HEK293 (cell line): Measurements from ENCODE around the gene MGMT.

Source experiments
- CTCF ChIP-seq: fragments of 450-650 bp; formaldehyde crosslinking; IDR thresholded peaks from 2 replicates; pipeline ENCODE4 v1.5.1; 2016; ENCODE audit warnings: missing biosample characterization, missing genetic modification characterization
- ZBTB7A ChIP-seq: fragments of 450-650 bp; formaldehyde crosslinking; IDR thresholded peaks from 2 replicates; pipeline ENCODE4 v1.5.1; 2016; ENCODE audit warnings: low read depth, missing biosample characterization, missing genetic modification characterization
- ZEB2 ChIP-seq: fragments of 450-650 bp; formaldehyde crosslinking; IDR thresholded peaks from 2 replicates; pipeline ENCODE4 v1.5.1; 2016; ENCODE audit warnings: missing biosample characterization, missing genetic modification characterization
- ZNF138 ChIP-seq: fragments of 450-650 bp; formaldehyde crosslinking; IDR thresholded peaks from 2 replicates; pipeline ENCODE4 v1.5.1; 2016; ENCODE audit warnings: missing biosample characterization, missing genetic modification characterization, borderline replicate concordance
- ZNF24 ChIP-seq: fragments of 450-650 bp; formaldehyde crosslinking; IDR thresholded peaks from 2 replicates; pipeline ENCODE4 v1.5.1; 2016; ENCODE audit warnings: missing biosample characterization, missing genetic modification characterization
- ZNF274 ChIP-seq, 2 experiments: fragments of 200-500 bp in 1 of 2; fragments of 450-650 bp in 1 of 2; sonication (Bioruptor generic) in 1 of 2; formaldehyde crosslinking in 1 of 2; IDR thresholded peaks; 2 replicates each; pipeline versions ENCODE4 v1.5.1 to v1.6.1; 2014 to 2016; ENCODE audit warnings: borderline replicate concordance in 1 of 2, inconsistent platforms in 1 of 2, low read length in 1 of 2, missing biosample characterization in 1 of 2, missing genetic modification characterization in 1 of 2
- ZNF292 ChIP-seq: fragments of 450-650 bp; formaldehyde crosslinking; IDR thresholded peaks from 2 replicates; pipeline ENCODE4 v1.5.1; 2016; ENCODE audit warnings: low read depth, missing biosample characterization, missing genetic modification characterization, borderline replicate concordance
- ZNF560 ChIP-seq: fragments of 450-650 bp; formaldehyde crosslinking; IDR thresholded peaks from 2 replicates; pipeline ENCODE4 v1.5.1; 2017; ENCODE audit warnings: missing biosample characterization, missing genetic modification characterization, borderline replicate concordance
- ZNF623 ChIP-seq: fragments of 450-650 bp; formaldehyde crosslinking; IDR thresholded peaks from 2 replicates; pipeline ENCODE4 v1.5.1; 2016; ENCODE audit warnings: missing biosample characterization, missing genetic modification characterization
- ZNF776 ChIP-seq: fragments of 450-650 bp; formaldehyde crosslinking; IDR thresholded peaks from 2 replicates; pipeline ENCODE4 v1.5.0; 2017; ENCODE audit warnings: missing biosample characterization, missing genetic modification characterization, borderline replicate concordance

- TF ChIP-seq ZNF560 (tag by site-specific recombination), result no peak
- TF ChIP-seq ZNF776 (tag by site-specific recombination), result no peak
- TF ChIP-seq ZEB2 (tag by site-specific recombination), result no peak
- TF ChIP-seq ZNF24 (tag by site-specific recombination), result no peak
- no peak for TF ChIP-seq CTCF (tag by site-specific recombination)
- no peak for TF ChIP-seq ZNF623 (tag by site-specific recombination)
- TF ChIP-seq ZNF292 (tag by site-specific recombination), result no peak
- no peak for TF ChIP-seq ZBTB7A (tag by site-specific recombination)
- TF ChIP-seq ZNF274 (IDR thresholded peaks at IDR 0.05; ENCODE audit: low read length), result no peak
- no peak for TF ChIP-seq ZNF274 (tag by site-specific recombination; IDR thresholded peaks at IDR 0.05; ENCODE audit: borderline replicate concordance)
- no peak for TF ChIP-seq ZNF138 (tag by site-specific recombination)
Observed at GRCh38 chr10:129715805-129716204, 248.8 kb downstream of the MGMT start.
